Measurements from ENCODE around the gene NTM.

DNA sequence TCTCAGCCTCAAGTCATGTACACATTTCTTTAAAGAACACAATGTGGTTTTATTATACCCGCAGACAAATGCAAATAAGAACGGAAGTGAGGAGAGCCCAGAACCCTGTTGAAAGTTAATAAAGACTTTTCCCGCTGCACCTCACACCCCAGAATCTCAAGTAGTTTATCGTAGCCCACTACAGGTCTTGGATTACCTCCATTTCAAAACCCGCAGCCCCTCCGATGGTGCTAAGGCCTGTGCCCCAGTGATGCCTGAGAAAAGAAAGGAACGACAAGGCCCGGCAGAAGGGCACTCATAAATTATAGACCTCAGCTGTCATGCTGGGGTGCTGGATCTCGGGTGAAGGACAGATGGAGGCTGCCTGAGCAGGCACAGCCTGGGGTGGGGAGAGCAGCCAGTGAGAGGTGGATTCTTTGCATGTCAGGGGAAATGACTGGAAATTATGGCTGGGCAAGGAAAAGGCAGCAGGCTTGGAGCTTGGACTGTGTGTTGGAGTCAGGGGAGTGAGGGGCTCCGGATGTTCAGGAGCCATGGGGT lies 354.1 kb downstream of the NTM start:
- TF ChIP-seq, protein P1, sequence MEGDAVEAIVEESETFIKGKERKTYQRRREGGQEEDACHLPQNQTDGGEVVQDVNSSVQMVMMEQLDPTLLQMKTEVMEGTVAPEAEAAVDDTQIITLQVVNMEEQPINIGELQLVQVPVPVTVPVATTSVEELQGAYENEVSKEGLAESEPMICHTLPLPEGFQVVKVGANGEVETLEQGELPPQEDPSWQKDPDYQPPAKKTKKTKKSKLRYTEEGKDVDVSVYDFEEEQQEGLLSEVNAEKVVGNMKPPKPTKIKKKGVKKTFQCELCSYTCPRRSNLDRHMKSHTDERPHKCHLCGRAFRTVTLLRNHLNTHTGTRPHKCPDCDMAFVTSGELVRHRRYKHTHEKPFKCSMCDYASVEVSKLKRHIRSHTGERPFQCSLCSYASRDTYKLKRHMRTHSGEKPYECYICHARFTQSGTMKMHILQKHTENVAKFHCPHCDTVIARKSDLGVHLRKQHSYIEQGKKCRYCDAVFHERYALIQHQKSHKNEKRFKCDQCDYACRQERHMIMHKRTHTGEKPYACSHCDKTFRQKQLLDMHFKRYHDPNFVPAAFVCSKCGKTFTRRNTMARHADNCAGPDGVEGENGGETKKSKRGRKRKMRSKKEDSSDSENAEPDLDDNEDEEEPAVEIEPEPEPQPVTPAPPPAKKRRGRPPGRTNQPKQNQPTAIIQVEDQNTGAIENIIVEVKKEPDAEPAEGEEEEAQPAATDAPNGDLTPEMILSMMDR (IDR thresholded peaks at IDR 0.05): no peak
- no peak for TF ChIP-seq POLR2A (IDR thresholded peaks at IDR 0.05)
- no peak for TF ChIP-seq EP300 (IDR thresholded peaks at IDR 0.05)
